NCI-H2196 (cell line): ENCODE results near the gene GALR2.
"Not testable (repeated sequence)": the region's sequence is repeated elsewhere in the genome, so short reads cannot be mapped to it uniquely, and the experiment has no call there.

Experiments
- DNase-seq: peaks from one replicate; lab custom pipeline; 2025; ENCODE audit not compliant: unreplicated experiment; lab: John Stamatoyannopoulos, UW

The GALR2 gene

GRCh38 chr17:76049836-76050537 lies 24.6 kb upstream of the GALR2 start:
- DNase-seq, result no peak

GRCh38 chr17:76050538-76051467 lies 23.8 kb upstream of the GALR2 start:
- DNase-seq, result no peak

GRCh38 chr17:76051561-76051960 lies 23.0 kb upstream of the GALR2 start:
- no peak for DNase-seq

DNA sequence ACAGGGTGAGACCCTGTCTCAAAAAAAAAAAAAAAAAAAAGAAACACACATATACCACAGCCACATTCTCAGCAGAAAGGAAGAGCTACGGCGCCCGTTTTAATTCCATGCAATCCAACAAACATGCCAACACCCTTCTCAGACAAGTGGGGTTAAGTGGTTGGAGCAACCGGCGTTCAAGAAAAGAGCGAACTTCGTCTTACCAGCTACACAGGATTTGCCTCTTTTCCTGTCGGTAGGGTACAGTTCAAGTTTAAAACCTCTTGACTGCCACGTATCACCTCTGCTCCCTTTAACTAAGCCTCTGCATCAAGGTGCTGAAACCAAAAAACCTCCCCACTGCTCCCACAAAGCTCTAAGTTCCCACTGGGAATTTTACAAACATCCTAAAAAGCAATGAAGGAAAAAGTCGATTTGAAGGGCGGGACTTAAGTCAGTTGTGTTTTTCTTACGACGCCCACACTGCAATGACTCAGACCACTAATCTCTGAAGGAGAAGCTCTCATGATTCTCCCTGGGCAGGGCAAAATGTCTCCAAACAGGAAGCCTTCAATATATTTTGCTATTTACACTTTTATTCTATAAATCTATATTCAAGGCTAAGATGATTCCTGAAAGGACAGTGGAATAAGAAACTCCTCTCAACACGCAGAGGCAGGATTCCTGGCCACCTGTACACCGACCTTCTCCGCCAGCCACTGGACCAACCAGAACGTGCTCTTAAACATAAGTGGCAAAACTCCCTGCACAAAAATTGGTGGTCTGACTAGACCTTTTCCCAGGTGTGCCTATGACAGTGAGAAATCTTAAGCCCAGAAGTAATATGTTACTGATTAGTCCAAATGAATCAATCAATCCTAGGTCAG lies 21.1 kb upstream of the GALR2 start:
- no peak for DNase-seq

DNA sequence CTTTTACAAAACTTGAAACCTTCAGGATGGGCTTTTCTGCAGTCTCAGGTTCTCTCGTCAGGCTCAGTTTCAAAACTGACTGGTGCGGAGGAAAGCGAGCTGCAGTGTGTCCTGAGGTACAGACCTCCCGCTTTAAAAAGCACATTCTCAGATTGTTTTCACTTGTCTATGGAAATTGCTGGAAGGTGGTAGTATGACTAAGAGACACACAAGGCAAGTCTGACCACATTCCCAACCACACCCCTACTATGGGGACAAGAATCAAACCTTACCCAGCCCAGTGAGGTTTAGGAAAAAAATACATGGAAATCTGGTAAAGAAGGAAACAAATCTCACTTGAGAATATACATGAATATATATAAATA lies 20.5 kb upstream of the GALR2 start:
- DNase-seq, result no peak

GRCh38 chr17:76056882-76057281 lies 17.7 kb upstream of the GALR2 start:
- DNase-seq, result no peak

DNA sequence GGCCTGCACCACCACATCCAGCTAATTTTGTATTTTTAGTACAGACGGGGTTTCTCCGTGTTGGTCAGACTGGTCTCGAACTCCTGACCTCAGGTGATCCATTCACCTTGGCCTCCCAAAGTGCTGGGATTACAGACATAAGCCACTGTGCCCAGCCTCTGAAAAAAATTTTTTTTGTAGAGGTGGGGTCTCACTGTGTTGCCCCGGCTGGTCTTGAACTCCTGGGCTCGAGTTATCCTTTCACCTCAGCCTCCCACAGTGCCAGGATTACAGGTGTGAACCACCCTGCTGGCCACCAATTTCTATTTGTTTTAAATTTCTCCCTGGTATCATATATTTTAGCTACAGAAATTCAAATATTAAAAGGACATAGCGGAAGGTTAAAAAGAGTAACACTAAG lies 16.3 kb upstream of the GALR2 start:
- not testable (repeated sequence) for DNase-seq

DNA sequence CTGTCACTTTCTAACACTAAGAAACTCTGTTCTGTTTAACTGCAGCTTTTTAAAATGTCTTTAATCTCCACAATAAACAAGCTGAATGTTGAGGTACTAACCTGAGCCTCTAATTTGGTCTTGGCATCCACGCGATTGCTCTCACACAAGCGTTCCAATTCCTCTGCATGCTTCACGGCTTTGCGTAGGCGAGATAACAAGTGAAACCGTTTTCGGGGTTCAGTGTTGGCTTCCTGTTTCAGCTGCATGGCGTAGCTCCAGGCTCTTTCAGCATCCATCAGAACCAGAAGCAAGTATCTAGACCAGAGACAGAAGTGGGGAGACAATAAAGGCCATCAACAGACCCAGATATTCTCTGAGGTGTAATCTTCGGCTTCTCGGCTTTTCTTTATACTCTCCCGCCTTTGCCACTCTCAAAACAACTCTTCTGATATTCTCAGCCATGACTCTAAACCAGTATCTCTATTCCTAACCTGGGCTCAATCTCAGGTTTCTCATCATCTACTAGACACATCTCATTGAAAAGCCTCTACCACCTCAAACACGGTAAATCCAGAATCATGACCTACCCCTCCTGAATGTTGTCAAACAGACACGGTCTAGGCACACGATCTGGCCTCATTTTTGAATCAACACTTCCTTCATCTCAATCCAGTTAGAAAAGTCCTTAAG lies 10.6 kb upstream of the GALR2 start:
- no peak for DNase-seq

- DNase-seq, result no peak
These were observed 8.8 kb upstream of the GALR2 start for GRCh38 chr17:76065775-76066174.

GRCh38 chr17:76071531-76072147 lies 2.9 kb upstream of the GALR2 start:
- DNase-seq, result no peak

GRCh38 chr17:76072148-76072858 lies 2.3 kb upstream of the GALR2 start, which contains the start of gene SRP68:
TSS of gene SRP68 (minus strand) at chr17:76072517. CDS start at chr17:76072491, 26 bp downstream.
- peak; percentile 94 for DNase-seq

GRCh38 chr17:76075364-76076145 lies 974 bp downstream of the GALR2 start:
- DNase-seq, result no peak

DNA sequence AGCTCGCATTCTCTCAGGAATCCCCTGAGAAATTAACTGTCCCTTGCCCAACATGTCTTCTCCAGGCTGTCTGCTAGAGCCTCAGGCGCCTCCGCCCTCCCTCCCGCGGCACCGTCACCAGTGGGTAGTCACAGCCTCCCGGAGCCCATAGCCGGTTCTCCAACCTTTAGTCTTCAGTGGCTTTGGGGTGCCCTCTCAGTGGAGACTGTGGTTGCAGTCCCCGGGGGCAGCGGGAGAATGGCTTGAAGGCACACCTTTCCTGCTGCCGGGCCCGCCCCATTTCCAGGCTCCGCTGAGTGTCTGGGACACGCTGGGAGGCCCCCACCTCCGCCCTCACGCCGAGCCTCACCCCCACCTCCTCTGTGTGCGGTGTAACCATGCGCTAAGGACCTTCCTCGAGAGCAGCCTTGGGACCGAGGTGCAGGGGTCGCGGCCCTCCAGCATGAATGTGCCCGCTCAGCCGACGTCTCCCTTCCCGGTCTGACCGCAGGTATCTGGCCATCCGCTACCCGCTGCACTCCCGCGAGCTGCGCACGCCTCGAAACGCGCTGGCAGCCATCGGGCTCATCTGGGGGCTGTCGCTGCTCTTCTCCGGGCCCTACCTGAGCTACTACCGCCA lies 1.7 kb downstream of the GALR2 start:
- no peak for DNase-seq

DNA sequence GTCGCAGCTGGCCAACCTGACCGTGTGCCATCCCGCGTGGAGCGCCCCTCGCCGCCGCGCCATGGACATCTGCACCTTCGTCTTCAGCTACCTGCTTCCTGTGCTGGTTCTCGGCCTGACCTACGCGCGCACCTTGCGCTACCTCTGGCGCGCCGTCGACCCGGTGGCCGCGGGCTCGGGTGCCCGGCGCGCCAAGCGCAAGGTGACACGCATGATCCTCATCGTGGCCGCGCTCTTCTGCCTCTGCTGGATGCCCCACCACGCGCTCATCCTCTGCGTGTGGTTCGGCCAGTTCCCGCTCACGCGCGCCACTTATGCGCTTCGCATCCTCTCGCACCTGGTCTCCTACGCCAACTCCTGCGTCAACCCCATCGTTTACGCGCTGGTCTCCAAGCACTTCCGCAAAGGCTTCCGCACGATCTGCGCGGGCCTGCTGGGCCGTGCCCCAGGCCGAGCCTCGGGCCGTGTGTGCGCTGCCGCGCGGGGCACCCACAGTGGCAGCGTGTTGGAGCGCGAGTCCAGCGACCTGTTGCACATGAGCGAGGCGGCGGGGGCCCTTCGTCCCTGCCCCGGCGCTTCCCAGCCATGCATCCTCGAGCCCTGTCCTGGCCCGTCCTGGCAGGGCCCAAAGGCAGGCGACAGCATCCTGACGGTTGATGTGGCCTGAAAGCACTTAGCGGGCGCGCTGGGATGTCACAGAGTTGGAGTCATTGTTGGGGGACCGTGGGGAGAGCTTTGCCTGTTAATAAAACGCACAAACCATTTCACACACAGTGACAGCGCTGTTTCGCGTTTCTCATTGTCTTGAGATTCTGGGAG lies 2.4 kb downstream of the GALR2 start:
- DNase-seq, result no peak

GRCh38 chr17:76077584-76078110 lies 3.1 kb downstream of the GALR2 start:
- DNase-seq, result peak; percentile 77

DNA sequence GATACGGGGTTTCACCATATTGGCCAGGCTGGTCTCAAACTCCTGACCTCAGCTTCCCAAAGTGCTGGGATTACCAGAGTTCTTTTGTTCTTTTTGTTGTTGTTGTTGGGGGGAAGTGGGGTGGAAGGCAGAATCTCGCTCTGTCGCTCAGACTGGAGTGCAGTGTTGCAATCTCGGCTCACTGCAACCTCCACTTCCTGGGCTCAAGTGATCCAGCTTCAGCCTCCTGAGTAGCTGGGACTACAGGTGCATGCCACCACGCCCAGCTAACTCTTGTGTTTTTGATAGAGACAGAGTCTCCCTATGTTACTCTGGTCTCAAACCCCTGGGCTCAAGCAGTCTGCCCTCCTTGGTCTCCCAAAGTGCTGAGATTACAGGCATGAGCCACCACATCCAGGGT lies 3.8 kb downstream of the GALR2 start:
- DNase-seq, result not testable (repeated sequence)

DNA sequence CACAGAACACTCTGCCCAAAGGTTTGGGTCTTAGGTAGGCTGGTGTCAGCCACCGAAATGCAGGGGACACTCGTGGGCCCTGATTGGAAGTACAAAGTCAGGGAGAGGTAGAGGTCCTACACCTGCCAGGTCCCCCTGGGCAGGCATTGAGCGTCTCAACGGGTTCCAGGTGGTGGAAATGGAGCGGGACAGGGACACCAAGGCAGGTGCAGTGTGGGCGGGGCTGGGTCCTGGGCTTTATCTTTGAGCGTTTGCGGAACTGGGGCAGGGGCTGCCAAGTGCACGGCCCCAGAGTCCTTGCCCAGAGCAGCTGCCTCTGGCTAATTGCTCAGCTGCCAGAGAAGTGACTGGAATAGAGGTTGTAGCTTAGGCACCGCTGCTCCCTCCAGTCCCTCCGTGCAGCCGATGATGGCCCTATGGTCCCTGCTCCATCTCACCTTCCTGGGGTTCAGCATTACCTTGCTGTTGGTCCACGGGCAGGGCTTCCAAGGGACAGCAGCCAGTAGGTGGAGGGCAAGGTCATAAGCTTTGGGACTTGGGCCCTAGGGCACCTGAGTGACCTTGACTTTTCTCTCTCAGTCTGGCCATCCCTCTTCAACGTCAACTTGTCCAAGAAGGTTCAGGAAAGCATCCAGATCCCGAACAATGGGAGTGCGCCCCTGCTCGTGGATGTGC lies 4.4 kb downstream of the GALR2 start, which contains the start of gene ZACN:
Gene ZACN (plus strand): TSS at position 323 of the 675 bp plus-strand sequence. CDS start 83 bp downstream, at position 406.
- DNase-seq, result no peak
